GM12873 (cell line): ENCODE measurements around the gene DUSP5.

Experiments
- CTCF ChIP-seq: IDR thresholded peaks from 2 replicates; pipeline ENCODE4 v1.5.1; 2012; ENCODE audit warnings: low read depth, mild to moderate bottlenecking, moderate library complexity, low read length, control low read depth; ENCODE audit not compliant: insufficient read depth; ENCODE audit errors: missing control alignments

Gene DUSP5

DNA sequence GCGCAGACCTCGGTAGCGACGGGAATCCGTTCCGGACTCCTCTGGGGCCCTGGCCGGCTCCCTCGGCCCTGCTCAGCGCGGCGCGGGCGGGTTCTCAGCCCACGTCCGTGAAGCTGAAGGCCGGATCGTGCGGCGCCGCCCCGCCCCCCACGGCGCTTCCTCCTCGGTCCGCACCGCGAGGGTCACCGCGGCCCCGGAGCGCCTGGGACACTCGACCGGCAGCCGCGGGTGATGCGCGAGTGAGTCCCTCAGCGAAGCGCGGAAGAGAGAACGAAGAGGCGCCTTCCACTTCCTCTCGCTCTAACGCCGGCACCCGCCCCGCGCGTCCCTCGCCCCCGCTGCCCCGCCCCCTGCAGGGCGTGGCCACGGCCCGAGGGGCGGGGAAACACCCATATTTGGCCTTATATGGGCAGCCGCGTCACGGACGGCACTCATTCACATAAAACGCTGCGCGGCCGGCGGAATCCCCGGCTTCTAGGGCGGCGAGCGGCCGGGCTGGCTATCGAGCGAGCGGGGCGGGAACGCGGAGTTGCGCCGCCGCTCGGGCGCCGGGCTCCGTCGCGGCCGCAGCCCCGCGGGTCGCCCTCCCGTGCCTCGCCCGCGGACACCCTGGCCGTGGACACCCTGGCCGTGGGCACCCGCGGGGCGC is at the start of gene DUSP5:
Gene DUSP5, plus strand, starts transcription at position 470 of the 649 bp plus-strand sequence. CDS start 215 bp downstream, outside the sequence.
- no peak for TF ChIP-seq CTCF

- no peak for TF ChIP-seq CTCF
Observed at GRCh38 chr10:110448682-110449418, 48.9 kb upstream of the DUSP5 start.

DNA sequence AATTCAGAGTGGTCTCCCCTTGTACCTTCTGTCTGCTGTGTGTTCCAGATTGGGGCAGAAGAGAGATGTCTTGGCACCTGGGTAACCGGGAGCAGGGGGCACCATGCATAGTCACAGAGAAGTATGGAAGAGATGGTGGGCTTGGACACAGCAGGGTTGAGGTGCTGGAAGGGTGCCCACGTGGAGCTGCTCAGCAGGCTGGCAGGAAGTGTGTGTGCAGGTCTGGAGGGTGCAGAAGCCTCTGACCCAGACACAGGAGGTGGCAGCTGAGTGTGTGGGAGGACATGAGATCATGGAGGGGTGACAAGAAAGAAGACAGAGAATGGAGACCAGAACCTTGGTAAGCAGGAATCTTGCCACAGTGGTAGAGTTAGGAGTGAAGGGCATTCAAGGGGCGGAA is 42.3 kb upstream of the DUSP5 start:
- no peak for TF ChIP-seq CTCF

DNA sequence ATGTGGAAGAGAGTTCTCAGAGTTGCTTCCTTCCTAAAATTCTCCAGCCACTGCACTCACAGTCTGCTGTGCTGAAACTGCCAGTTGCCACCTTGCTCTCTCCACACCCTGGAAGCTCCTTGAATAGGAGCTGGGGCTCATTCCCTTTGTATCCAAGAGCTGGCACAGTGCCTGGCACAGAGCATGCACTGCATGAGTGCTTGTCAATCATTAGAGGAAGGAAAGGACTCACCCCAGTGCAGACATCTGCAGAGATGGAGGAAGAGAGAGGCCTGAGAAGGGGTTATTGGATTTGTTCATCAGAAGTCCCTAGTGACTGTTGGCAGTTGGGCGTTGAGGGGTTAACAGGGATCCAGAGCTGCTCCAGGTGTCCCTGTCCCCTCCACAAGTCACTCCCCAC is 41.7 kb upstream of the DUSP5 start:
- no peak for TF ChIP-seq CTCF

DNA sequence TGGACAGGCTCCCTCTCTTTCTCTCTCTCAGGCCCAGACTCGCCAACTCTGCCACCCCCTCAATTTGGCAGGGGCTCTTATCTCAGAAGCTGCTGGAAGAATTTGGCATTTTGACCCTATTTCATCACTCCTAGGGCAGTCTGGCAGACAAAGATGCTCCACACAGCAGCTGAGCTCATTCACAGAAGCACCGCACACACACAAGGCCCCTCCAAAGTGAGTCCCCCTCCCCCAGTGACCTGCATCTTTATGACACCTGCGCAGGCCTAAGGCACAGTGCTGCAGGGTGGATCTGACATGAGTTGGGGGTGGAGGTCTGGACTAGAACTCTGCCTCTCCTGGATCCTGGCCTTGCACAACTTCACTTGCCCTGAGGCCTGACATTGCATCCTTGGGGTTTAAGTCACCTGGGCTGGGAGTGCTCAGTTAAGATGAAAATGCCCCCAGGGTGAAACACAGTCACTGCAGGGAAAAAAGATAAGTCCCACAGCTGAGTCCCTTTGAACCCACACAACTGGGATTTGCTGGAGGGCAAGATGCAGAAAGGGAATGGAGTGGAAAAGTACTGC is 41.1 kb upstream of the DUSP5 start:
- TF ChIP-seq CTCF: no peak

DNA sequence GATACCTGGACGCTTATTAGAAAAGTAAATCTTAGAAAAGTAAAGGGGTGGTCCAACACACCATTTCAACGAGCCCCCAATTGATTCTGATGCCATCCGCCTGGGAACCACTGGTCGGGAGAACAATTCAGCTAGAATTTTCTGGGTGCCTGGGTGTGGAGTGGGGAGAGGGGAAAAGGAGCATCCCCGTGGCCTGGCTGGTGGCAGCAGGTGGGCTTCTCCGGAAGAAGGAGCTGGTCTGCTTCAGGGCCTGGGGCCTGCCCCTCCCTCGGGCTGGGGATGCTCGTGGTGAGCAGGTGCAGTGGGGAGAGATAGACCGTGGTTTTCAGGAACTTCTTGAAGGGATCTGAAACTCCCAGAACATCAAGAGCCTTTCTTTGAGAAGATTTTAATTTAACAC is 39.9 kb upstream of the DUSP5 start:
- no peak for TF ChIP-seq CTCF

- TF ChIP-seq CTCF: no peak
Observed at GRCh38 chr10:110458266-110458920, 39.3 kb upstream of the DUSP5 start.
